G401.6 (cell line): ENCODE results near the gene PDE2A.

Experiments used
- FAIRE-seq: peaks from 2 replicates; lab custom pipeline; 2012; peaks lifted over from hg19 to GRCh38; lab: Jason Lieb, UNC

The PDE2A gene

DNA sequence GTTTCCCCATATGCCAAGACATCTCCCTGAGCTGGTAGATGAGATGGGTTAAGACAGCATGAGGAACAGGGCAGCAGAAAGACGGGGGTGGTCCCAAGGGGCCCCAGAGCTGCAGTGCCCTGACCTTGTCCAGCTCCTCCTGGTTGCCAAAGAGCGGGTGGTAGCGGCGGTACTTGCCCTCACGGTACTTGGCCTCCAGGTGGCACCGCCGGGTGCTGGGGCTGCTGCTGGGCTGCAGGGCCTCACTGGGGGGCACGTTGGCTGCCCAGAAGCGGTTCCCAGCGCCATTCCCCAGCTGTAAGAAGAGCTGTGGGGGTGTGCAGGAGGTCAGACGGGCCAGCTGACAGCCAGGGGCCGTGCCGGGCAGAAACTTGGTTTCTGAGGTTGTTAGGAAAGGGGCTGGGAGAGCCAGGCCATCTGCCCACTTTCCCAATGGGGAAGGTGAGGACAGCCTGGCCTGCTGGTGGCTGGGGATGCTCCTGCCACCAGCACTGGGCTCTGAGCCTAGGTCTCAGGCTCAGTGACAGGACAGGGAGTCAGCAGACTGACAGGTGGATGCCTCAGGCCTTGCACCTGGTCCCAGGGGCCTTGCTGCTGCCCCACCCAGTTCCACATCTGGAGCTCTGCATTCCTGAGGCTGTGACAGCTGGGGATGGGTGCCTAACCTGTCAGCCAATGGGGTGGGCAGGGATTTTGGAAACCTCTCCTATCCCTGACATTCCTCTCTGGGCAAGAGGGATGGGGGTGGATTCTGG is 30.0 kb upstream of the PDE2A start:
- no peak for FAIRE-seq

DNA sequence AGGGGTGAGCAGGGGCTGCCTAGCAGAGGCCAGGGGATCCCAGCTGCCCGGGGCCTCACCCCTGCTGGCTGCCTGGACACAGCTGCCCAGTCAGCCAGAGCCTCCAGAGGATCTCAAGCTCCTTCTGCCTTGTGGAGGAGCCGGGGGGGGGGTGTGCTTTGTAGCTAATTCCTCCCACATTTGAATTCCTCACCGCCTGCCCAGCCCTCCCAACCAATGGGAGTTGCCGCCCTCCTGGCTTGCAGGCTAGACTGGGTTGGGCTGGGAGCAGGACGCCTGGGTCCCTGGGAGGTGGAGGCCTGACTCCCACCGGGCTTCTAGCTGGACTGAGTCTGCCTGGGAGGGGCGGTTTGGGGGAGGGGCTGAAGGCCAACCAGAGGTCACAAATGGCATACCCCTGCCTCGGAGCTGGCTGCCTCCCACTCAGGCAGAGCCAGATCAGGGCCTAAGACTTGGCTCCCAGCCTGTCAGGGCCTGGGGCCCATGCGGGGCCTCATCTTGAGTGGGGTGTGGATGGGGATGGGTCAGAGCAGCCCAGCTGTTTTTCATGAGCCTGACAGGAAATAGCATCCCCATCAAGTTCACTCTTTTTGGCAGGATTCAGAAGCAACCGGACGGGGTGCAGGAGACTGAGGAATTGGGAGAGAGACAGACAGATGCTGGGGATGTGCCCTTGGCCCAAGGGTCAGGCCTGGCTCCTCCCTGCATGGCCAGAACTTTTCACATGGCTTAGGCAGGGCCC is 29.2 kb upstream of the PDE2A start:
- FAIRE-seq, result no peak

DNA sequence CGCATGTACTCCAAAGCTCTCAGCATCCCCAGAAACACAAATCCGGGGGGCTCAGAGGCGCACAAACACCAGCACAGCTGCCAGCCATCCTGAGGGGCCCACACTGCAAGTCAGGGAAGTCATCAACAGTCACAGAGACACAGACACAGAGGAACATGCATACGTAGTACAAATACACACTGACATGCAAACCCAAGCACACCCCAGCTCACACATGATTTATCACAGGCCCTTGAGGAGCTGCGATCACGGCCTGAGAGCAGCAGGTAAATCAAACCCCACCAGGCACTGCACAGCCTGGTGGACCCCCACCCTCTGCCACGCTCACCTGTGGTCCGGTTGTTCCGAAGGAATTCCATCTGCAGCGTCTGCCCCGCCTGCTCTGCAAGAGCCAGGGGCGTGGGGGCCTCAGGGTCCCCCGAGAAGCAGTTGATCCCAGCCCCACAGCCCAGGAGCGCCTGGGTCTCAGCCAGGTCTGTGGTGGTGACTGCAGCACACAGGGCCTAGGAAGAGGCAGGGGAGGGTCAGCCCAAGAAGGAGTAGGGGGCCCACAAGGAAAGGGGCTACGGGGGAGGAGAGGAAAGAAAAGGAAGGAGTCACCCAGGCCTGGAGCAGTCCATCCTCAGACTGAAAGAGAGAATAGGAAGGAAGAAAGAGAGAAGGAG is 28.5 kb upstream of the PDE2A start:
- no peak for FAIRE-seq

DNA sequence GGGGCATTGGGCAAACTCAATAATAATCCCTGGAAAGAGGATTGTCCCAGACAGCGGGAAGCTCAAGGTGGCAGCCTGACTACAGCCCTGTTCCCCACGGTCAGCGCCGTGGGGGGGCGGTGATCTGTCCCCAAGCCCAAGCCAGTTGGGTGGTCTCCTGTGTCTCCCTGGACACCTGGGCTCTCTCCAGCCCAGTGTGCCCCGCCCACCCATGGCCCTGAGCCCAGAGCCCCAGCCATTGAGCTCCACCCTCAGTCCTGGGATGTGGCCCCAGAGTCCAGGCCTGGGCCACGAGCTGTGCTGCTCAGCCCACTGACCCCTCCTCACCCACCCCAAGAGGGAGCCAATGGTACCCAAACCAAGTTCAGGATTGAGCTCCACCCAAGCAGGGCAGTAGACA is 27.9 kb upstream of the PDE2A start:
- no peak for FAIRE-seq

DNA sequence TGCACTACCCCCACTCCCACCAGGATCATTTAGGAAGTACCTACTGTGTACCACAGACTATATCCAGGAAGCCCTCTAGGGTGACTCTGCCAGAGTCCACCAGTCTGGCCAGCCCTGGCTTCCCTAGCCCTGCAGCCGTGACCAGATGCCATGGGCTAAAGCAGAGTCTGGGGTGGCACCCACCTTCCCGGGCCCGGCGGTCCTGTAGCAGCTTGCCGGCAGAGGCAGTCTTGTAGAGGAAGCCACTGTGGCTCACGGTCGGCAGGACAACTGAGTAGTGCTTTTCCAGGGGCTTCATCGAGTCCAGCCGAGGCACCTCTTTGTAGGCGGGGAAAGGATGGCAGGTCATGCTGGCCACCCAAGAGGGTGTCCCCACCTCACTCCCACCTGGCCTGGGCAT is 27.2 kb upstream of the PDE2A start:
- FAIRE-seq, result no peak

DNA sequence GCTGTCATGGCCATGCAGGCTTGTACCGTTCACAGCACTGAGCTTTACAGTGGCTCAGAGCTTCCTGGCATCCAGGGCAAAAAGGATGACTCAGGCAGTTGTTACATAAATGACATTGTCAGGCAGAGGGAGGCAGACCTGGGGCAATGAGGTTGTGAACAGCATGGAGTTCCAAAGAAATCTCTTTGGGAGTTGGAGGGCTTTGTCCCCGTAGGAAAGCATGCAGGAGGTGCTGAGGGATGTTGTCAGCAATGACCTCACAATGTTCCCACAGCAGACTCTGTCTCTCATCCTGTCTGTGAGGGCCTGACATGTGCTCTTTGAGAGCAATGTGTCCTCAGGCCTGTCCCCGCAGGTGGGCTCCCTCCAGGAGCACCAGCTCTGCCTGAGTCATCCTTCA is 25.9 kb upstream of the PDE2A start:
- no peak for FAIRE-seq

DNA sequence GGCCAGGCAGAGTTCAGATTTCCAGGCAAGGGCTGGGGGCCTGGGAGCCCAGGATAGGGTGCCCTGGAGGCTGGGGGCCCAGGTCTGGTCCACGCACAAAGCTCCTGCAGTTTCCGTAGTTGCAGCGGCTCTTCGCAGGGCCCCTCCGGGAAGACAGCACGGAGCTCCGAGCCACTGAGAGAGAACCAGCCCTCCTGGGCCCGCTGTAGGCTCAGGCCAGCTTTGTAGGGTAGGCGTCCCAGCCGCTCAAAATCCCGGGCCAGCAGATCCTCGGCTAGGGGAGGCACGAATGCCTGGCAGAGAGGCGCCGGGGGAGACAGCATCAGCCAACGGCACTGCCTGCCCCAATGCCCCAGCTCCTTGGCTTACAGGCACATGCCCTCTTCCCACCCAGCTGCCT is 23.6 kb upstream of the PDE2A start:
- FAIRE-seq, result no peak

DNA sequence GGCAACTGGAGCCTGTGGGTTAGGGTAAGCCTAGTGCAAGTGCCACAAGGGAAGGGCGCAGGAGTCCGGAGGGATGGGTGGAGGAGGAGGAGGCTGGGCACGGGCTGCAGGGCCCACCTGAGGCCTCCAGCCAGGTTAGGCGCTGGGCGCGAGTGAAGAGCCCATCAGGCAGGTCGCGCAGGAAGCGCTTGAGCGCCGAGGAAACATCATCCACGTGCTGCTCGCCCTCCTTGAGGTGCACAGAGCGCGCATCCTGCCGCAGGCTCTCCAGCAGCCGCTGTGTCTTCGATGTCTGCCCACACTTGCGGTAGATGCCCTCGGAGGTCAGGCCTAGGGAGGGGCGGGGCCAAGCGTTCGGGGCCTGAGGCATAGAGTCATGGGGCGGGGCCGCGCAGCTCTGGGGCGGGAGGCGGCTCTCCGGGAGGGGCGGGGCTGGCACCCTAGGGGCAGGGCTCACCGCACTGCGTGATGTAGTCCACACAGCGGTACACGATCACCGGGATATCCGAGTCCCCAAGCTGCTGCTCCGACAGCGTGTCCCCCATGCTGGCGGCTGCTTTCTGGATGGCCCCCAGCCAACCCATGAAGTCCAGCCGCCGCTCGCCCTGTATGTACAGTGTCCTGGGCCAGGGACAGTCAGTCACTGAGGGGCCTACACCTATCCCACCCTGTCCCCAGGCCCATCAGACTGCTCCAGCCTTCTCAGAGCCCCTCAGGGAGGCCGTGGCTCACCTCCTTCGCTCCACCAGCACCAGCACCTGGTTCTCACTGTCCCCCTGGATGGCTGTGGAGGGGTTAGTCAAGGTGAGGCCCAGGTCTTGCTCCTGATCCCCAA is 22.9 kb upstream of the PDE2A start:
- no peak for FAIRE-seq

DNA sequence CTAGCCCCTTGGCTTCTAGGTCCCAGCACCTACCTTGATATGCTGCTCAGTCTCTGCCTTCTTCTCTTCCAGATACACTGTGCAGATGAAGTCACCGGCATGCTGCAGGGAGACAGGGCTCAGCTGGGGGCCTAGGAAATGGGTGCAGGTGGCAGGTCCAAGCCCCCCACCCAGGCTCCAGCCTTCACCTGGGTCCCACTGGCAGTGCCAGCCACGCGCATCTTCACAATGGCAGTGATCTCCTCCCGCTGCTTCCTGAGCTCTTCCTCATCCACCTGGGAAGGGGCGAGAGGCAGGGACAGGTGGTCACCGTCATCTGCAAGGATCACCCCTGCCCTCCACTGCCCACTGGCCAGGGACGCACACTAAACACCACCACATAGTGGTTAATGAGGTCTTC is 21.1 kb upstream of the PDE2A start:
- no peak for FAIRE-seq

DNA sequence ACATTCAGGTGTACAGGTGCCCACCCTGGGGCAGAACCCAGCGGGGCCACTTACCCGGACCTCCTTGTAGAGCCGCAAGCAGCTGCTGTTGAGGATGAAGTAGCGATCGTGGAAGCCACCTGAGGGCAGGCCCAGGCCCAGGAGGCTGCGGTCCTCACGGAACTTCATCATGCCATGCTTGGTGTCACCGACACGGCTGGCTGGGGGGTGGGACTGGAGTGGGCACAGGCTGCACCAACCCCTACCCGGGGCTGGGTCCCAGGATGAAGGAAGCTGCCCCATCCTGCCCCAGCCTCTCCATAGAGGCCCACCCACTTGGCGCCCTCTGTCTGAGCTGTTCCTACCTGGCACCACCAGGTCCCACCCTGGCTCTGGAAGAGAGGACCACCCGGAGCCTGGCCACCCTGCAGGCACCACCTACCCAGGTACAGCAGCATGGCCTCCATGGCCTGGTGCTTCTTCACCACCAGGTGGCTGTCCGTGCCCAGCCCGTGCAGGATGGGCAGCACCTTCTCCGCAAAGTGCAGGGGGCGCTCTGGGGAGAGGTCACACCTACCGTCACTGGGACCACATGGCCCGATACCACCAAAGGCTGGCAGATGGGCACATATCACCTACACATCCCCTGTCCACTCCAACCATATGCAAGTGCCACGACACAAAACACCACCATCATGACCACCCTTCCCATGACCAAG is 19.2 kb upstream of the PDE2A start:
- no peak for FAIRE-seq

DNA sequence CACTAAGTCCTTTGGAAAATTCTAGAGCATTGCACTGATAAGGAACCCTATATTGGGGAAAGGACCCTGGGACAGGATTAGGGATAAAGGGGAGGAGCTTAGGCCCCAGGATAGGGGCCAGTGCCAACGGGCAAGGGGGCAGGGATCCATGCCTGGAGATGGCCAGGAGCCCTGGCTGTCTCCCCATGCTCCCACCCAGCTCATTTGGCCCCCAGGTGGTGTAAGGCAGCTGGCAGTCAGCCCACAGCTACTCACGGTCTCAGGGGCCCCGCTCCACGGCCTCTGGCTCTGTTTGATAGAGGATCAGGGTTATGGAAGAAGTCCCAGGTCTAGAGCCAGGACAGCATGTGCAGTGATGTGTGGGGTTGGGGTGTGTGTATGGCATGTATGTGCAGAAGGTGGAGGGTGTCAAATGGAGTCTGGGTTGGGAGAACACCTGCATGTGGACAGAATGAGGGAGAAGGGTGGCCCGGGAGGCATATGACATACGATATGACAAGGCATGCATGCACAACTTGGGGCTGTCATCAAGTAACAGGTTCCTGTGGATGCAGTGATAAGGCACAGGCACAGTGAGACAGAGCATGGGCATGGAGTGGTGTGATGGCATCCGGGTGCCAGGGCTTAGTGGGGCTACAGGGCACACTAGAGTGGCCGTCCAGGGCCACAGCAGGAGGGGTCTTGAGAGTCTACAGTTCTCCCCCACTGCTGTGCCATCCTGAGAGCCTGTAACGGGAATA is 18.4 kb upstream of the PDE2A start:
- FAIRE-seq, result no peak

DNA sequence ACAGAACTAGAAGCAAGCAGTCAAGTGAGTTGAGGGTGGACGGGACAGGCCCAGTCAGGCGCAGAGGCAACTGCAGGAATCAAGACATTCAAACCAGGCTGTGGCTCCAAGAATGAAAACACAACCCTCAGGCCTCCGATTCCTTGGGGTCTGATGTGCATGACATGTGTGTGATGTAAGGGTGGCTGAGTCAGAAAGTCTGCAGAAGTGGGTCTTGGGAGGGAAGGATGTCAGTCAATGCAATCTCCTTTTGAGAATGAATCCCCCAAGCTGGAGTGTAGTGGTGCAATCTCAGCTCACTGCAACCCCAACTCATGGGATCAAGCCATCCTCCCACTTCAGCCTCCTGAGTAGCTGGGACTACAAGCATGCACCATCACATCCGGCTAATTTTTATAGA is 15.9 kb upstream of the PDE2A start:
- no peak for FAIRE-seq

DNA sequence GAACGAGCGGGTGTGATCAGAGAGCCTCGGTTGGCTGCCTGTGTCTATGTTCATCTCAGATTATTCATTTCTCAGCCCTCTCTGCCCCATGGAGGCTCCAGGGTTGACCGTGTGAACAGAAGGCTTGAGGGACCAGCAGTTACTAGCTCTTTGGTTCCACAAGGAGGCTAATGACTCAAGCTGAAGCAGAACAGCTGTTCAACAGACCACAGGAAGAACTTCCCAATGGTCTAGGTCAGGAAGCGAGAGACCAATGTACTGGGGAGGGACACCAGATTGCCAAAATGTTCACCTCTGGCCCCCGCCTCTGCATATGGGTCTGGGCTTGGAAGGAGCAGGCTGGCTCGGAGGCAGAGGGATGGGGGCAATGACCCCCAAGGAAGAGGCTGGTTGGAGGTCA is 14.7 kb upstream of the PDE2A start:
- no peak for FAIRE-seq

DNA sequence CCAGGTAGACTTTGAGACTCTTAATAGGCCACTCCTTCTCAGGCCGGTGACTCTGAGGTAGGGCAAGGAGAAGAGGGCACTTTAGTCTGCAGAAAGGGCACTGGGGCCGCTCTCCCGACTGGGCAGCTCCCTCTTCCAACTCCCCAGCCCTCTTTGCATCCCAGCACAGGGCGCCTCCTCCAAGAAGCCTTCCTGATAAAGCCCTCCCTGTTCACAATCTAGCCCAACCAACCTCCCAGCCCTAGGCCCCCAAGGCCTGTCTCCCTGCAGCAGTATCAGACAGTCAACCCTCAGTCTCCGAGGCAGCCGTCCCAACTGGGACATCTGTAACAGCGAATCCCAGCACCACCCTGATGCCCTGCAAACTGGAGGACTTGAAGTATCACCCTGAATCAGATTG is 14.3 kb upstream of the PDE2A start:
- no peak for FAIRE-seq

DNA sequence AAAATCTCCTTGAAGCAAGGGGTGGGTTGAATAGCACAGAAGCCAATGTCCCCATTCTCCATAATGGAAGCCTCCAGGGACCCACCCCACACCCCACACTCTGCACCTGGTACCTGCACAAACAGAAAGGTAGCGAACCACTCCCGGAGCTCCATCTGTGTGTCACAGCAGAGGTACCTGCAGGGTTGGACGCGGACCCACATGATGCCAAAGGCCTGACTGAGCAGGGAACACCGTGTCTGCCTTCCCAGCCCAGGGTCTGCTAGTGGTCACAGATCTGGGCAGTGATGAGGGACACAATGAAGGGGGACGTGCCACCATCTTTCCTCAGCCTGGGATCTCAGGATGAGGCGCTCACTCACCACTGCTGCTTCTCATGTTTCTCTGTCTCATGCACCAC is 13.1 kb upstream of the PDE2A start:
- no peak for FAIRE-seq

DNA sequence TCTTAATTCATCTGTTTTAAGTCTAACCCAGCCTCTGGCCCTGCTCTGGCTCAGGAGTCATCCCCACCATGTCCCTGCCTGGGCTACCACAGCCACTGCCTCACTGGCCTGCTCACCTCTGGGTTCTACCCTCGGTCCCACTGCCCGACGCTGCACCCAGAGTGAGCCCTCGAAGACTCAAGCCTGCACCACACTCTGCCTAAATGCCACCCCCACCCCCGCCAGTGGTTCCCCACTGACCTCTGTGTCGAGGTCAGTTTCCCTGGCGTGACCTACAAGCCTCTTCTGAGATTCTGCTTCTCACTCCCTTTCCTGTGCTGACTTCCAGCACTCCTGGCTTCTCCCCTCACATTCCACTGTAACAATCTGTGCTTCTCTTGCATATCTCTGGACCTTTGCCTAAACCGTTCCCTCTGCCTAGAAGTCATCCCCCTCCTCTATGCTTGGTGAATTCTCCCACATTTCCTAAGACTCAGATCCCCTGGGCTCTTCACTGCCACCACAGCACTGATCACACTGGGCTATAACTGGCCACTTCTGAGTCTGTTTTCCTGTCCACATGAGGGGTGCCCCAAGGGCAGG is 12.5 kb upstream of the PDE2A start:
- FAIRE-seq, result no peak

DNA sequence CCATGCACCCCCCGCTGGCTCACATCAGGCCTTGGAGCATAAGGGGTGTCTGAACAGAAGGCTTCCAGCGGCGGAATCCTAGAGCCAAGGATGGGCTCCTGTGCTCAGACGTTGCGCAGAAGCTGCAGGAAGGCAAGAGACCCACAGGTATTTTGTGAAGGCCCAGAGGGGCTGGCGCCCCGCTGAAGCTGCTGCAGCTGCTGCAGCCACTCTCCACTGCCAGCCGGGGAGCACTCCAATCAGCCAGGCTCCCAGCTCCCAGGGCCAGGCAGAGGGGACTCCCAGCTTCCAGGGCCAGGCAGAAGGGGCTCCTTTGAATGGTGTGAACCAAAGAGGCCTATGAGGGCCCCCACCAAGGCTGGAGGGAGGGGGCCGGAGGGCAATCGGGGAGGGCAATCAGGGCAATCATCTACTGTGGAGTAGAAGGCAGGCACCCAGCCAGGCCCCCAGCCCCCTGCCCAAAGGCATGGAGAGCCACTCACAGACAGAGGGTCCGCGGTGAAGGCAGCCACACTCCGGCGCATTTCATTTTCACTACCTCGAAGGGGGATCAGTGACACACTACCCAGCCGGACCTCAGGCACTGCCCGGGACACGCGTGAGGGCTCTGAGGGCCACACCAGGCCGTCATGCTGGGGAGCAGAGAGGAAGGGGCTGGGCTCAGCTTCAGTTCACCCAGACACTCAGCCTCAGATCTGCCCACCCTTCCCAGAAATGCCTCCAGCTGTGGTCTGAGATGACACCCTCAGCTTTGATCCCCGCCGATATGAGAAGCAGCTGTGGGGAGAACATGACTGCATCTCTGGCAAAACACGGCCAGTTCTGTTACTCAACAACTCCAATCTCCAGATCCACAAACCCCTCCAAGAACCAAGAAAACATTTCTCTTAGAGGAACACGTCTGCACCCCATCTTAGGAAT is 11.6 kb upstream of the PDE2A start:
- no peak for FAIRE-seq

DNA sequence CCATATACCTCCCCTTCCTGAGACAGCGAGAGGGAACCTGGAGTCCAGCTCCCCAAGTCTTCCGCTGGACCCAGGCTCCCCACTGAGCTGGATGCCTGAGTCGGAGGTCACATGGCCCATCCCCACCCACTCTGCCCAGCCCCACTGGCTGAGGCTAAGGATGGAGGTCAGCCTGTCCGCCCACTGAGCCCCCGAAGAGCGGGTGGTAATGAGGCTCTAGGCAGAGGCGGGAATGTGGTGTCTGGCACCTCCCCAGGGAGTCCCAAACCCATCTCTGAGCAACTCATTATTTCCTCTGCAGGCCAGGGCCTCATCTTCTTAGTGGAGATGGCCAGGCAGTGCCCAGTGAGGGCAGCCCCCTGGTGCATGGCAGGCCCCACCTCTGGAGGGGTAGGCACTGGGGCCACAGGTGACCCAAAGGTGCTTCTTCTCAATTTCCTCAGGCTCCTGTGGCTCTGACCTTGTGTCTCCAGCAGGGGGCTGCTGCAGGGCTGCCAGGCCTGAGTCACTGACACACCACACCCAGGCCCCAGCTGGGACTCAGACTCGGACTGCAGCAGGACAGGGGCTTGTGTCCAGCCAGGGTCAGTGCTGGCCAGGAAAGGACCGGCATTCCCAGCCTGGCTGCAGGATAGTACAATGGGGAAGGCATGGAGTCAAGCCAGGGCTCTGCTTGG is 10.2 kb upstream of the PDE2A start:
- no peak for FAIRE-seq

DNA sequence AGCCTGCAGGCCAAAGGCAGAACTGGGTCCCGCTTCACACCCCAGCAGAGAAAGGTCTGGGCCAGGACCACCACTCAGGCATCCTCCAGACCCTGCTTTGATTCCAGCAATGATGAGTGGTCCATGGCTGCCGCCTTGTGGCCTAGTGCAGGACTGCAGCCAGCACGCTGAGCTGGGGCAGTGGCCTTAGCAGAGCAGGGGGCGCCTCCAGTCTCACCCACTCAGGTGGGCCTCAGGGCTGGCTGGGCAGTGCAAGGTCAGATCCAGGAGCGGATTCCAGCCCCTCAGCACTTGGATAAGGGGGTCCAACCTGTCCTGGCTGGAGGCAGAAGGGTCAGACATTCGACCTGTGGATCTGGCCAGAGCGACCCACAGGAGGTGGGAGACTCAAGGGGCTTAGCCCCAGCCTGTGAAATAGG is 9.6 kb upstream of the PDE2A start:
- FAIRE-seq, result no peak
